ENCODE measurements around the gene PPME1. TPM values are rescaled to one million over a fixed set of nuclear protein-coding genes. Genes with fewer than 3 reads are reported as not detected.

PPME1 gene
- total and polyA plus RNA-seq, 8 donors: 2.0 to 31.0 (median 18.2) TPM

DNA sequence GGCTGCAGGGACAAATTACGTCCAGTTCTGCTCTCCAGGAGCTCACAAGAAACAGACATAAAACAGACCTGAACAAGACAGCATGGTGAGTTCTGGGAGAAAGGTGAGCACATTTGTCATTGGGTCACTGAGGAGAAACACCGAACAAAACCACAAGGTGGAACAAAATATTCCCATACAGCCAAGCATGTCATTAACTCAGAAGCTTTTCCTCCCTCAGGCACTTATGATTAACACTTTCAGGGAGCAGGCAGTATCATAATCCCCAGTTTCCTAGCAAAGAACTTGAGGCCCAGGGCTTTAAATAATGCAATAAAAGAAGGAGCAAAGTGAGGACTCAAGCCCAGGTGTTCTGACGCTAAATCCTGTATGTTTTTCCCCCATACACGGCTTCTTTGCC is 97.4 kb downstream of the PPME1 start:
- H3K36me3 ChIP-seq: no peaks in the 10 kb centered on the region
- DNase-seq: no peak
- WGBS, 5 donors: 74 to 90% (median 82%) methylated on average over 4 of the region's 4 CpGs
- no peak overlapping the region for H3K4me3 ChIP-seq
- no peak overlapping the region for H3K27ac ChIP-seq
- H3K9me3 ChIP-seq: no peaks in the 10 kb centered on the region
- no peaks in the 10 kb centered on the region for H3K27me3 ChIP-seq
- TF ChIP-seq EP300 (IDR thresholded peaks at IDR 0.05) (no peak), POLR2A (IDR thresholded peaks at IDR 0.05) (no peak), POLR2AphosphoS5 (IDR thresholded peaks at IDR 0.05) (no peak), CTCF (IDR thresholded peaks at IDR 0.05) (no peak)
- intact Hi-C loops (cut with DNase I; ENCODE audit: low total_unique reads): no loop called here
- peaks cover 0 to 4% (median 0%) of the 10 kb centered on the region in 4 donors for H3K4me1 ChIP-seq

- H3K4me1 ChIP-seq: peaks cover 0 to 4% (median 0%) of the 10 kb centered on the region in 4 donors
- no peak overlapping the region for H3K4me3 ChIP-seq
- H3K9me3 ChIP-seq: no peaks in the 10 kb centered on the region
- H3K27me3 ChIP-seq: no peaks in the 10 kb centered on the region
- no peak for TF ChIP-seq POLR2A (IDR thresholded peaks at IDR 0.05)
- TF ChIP-seq CTCF (IDR thresholded peaks at IDR 0.05): no peak
- TF ChIP-seq EP300 (IDR thresholded peaks at IDR 0.05): no peak
- TF ChIP-seq POLR2AphosphoS5 (IDR thresholded peaks at IDR 0.05): no peak
- 57 to 68% (median 63%) methylated on average over 11 of the region's 11 CpGs for WGBS, 5 donors
- no peak overlapping the region for H3K27ac ChIP-seq
- intact Hi-C loops (cut with DNase I; ENCODE audit: low total_unique reads): no loop called here
- no peaks in the 10 kb centered on the region for H3K36me3 ChIP-seq
- no peak for DNase-seq
Observed at GRCh38 chr11:74269161-74269811, 98.2 kb downstream of the PPME1 start.

GRCh38 chr11:74272276-74272675 is 101.2 kb downstream of the PPME1 start:
- H3K4me3 ChIP-seq: no peak overlapping the region
- DNase-seq: no peak
- peaks cover 0 to 4% (median 0%) of the 10 kb centered on the region in 4 donors for H3K4me1 ChIP-seq
- H3K27ac ChIP-seq: no peak overlapping the region
- WGBS, 5 donors: 57 to 89% (median 82%) methylated on average over 4 of the region's 4 CpGs
- TF ChIP-seq POLR2AphosphoS5 (IDR thresholded peaks at IDR 0.05) (no peak), CTCF (IDR thresholded peaks at IDR 0.05) (no peak), EP300 (IDR thresholded peaks at IDR 0.05) (no peak), POLR2A (IDR thresholded peaks at IDR 0.05) (no peak)
- H3K36me3 ChIP-seq: no peaks in the 10 kb centered on the region
- intact Hi-C loops (cut with DNase I; ENCODE audit: low total_unique reads): no loop called here
- H3K9me3 ChIP-seq: no peaks in the 10 kb centered on the region
- H3K27me3 ChIP-seq: no peaks in the 10 kb centered on the region

GRCh38 chr11:74276581-74276980 is 105.5 kb downstream of the PPME1 start:
- no peak for TF ChIP-seq POLR2A (IDR thresholded peaks at IDR 0.05)
- TF ChIP-seq POLR2AphosphoS5 (IDR thresholded peaks at IDR 0.05): no peak
- TF ChIP-seq EP300 (IDR thresholded peaks at IDR 0.05): no peak
- no peak for TF ChIP-seq CTCF (IDR thresholded peaks at IDR 0.05)
- H3K36me3 ChIP-seq: no peaks in the 10 kb centered on the region
- H3K4me1 ChIP-seq: no peaks in the 10 kb centered on the region
- H3K27ac ChIP-seq: no peak overlapping the region
- WGBS, 5 donors: 88 to 97% (median 94%) methylated on average over 2 of the region's 2 CpGs
- DNase-seq: no peak
- intact Hi-C loops (cut with DNase I; ENCODE audit: low total_unique reads): no loop called here
- no peaks in the 10 kb centered on the region for H3K27me3 ChIP-seq
- H3K9me3 ChIP-seq: no peaks in the 10 kb centered on the region
- no peak overlapping the region for H3K4me3 ChIP-seq

Measured in stomach (tissue), 9 donors.